ENCODE measurements around the gene CCNI.

GRCh38 chr4:77045490-77045889 lies 30.3 kb downstream of the CCNI start:
- peak; percentile 7 to 23 (median 20) for TF ChIP-seq CTCF (IDR thresholded peaks at IDR 0.05)
- no peak for TF ChIP-seq POLR2A (IDR thresholded peaks at IDR 0.05)
